ENCODE data around the gene OR5L1.

OR5L1 gene

GRCh38 chr11:55811067-55811466, at the start of gene OR5L1:
TSS of gene OR5L1 (plus strand) at chr11:55811367. CDS start at chr11:55811467, 100 bp downstream.
- Histone ChIP-seq H3K9ac (ENCODE audit: low read length) (no peak within 1 kb of the TSS), H3K36me3 (ENCODE audit: insufficient read depth, low read length) (no peaks in the 10 kb centered on the region), H3K27ac (ENCODE audit: low read depth, low read length) (no peak within 1 kb of the TSS), H3K9me3 (ENCODE audit: low read length) (no peaks in the 10 kb centered on the region), H3K4me3 (ENCODE audit: low read depth in 1 of 2, low read length in 2 of 2) (no peak within 1 kb of the TSS), H3K4me1 (ENCODE audit: insufficient read depth, low read length) (no peaks in the 10 kb centered on the region), H3K27me3 (ENCODE audit: control insufficient read depth in 1 of 2, insufficient read depth in 2 of 2, low read length in 2 of 2) (no peaks in the 10 kb centered on the region)

- Histone ChIP-seq H3K9ac (ENCODE audit: low read length) (no peak within 1 kb of the TSS), H3K4me3 (ENCODE audit: low read depth in 1 of 2, low read length in 2 of 2) (no peak within 1 kb of the TSS), H3K27me3 (ENCODE audit: control insufficient read depth in 1 of 2, insufficient read depth in 2 of 2, low read length in 2 of 2) (no peaks in the 10 kb centered on the region), H3K27ac (ENCODE audit: low read depth, low read length) (no peak within 1 kb of the TSS), H3K36me3 (ENCODE audit: insufficient read depth, low read length) (no peaks in the 10 kb centered on the region), H3K9me3 (ENCODE audit: low read length) (no peaks in the 10 kb centered on the region), H3K4me1 (ENCODE audit: insufficient read depth, low read length) (no peaks in the 10 kb centered on the region)
Observed at GRCh38 chr11:55773138-55773537, 38.0 kb upstream of the OR5L1 start, which contains the start of gene OR5D13. TSS of gene OR5D13 (plus strand) at chr11:55773438. CDS start at chr11:55773438, 0 bp downstream.

GRCh38 chr11:55791606-55792005, 19.6 kb upstream of the OR5L1 start:
- H3K9ac ChIP-seq (ENCODE audit: low read length), result no peak overlapping the region
- H3K4me3 ChIP-seq (ENCODE audit: low read depth in 1 of 2, low read length in 2 of 2), result no peak overlapping the region
- no peaks in the 10 kb centered on the region for H3K27me3 ChIP-seq (ENCODE audit: control insufficient read depth in 1 of 2, insufficient read depth in 2 of 2, low read length in 2 of 2)
- no peak overlapping the region for H3K27ac ChIP-seq (ENCODE audit: low read depth, low read length)
- no peaks in the 10 kb centered on the region for H3K4me1 ChIP-seq (ENCODE audit: insufficient read depth, low read length)
- no peaks in the 10 kb centered on the region for H3K9me3 ChIP-seq (ENCODE audit: low read length)
- H3K36me3 ChIP-seq (ENCODE audit: insufficient read depth, low read length), result no peaks in the 10 kb centered on the region

- Histone ChIP-seq H3K9ac (ENCODE audit: low read length) (no peak overlapping the region), H3K27ac (ENCODE audit: low read depth, low read length) (no peak overlapping the region), H3K4me1 (ENCODE audit: insufficient read depth, low read length) (no peaks in the 10 kb centered on the region), H3K36me3 (ENCODE audit: insufficient read depth, low read length) (no peaks in the 10 kb centered on the region), H3K9me3 (ENCODE audit: low read length) (no peaks in the 10 kb centered on the region), H3K4me3 (ENCODE audit: low read depth in 1 of 2, low read length in 2 of 2) (no peak overlapping the region), H3K27me3 (ENCODE audit: control insufficient read depth in 1 of 2, insufficient read depth in 2 of 2, low read length in 2 of 2) (no peaks in the 10 kb centered on the region)
Observed at GRCh38 chr11:55793321-55793720, 17.8 kb upstream of the OR5L1 start.

GRCh38 chr11:55795256-55795655, 15.9 kb upstream of the OR5L1 start, which contains the start of gene OR5D14:
TSS of gene OR5D14 (plus strand) at chr11:55795556. CDS start at chr11:55795556, 0 bp downstream.
- Histone ChIP-seq H3K4me3 (ENCODE audit: low read depth in 1 of 2, low read length in 2 of 2) (no peak within 1 kb of the TSS), H3K4me1 (ENCODE audit: insufficient read depth, low read length) (no peaks in the 10 kb centered on the region), H3K9ac (ENCODE audit: low read length) (no peak within 1 kb of the TSS), H3K36me3 (ENCODE audit: insufficient read depth, low read length) (no peaks in the 10 kb centered on the region), H3K27me3 (ENCODE audit: control insufficient read depth in 1 of 2, insufficient read depth in 2 of 2, low read length in 2 of 2) (no peaks in the 10 kb centered on the region), H3K27ac (ENCODE audit: low read depth, low read length) (no peak within 1 kb of the TSS), H3K9me3 (ENCODE audit: low read length) (no peaks in the 10 kb centered on the region)

- Histone ChIP-seq H3K9me3 (ENCODE audit: low read length) (no peaks in the 10 kb centered on the region), H3K4me3 (ENCODE audit: low read depth in 1 of 2, low read length in 2 of 2) (no peak overlapping the region), H3K36me3 (ENCODE audit: insufficient read depth, low read length) (no peaks in the 10 kb centered on the region), H3K27me3 (ENCODE audit: control insufficient read depth in 1 of 2, insufficient read depth in 2 of 2, low read length in 2 of 2) (no peaks in the 10 kb centered on the region), H3K27ac (ENCODE audit: low read depth, low read length) (no peak overlapping the region), H3K4me1 (ENCODE audit: insufficient read depth, low read length) (no peaks in the 10 kb centered on the region), H3K9ac (ENCODE audit: low read length) (no peak overlapping the region)
Observed at GRCh38 chr11:55806248-55806647, 4.9 kb upstream of the OR5L1 start.

GRCh38 chr11:55819330-55819729, 8.2 kb downstream of the OR5L1 start, which contains the start of gene OR5D18:
TSS of gene OR5D18 (plus strand) at chr11:55819630. CDS start at chr11:55819630, 0 bp downstream.
- Histone ChIP-seq H3K9ac (ENCODE audit: low read length) (no peak within 1 kb of the TSS), H3K27ac (ENCODE audit: low read depth, low read length) (no peak within 1 kb of the TSS), H3K4me1 (ENCODE audit: insufficient read depth, low read length) (no peaks in the 10 kb centered on the region), H3K9me3 (ENCODE audit: low read length) (no peaks in the 10 kb centered on the region), H3K27me3 (ENCODE audit: control insufficient read depth in 1 of 2, insufficient read depth in 2 of 2, low read length in 2 of 2) (no peaks in the 10 kb centered on the region), H3K4me3 (ENCODE audit: low read depth in 1 of 2, low read length in 2 of 2) (no peak within 1 kb of the TSS), H3K36me3 (ENCODE audit: insufficient read depth, low read length) (no peaks in the 10 kb centered on the region)

- H3K27me3 ChIP-seq (ENCODE audit: control insufficient read depth in 1 of 2, insufficient read depth in 2 of 2, low read length in 2 of 2), result no peaks in the 10 kb centered on the region
- H3K4me3 ChIP-seq (ENCODE audit: low read depth in 1 of 2, low read length in 2 of 2), result no peak within 1 kb of the TSS
- H3K4me1 ChIP-seq (ENCODE audit: insufficient read depth, low read length), result no peaks in the 10 kb centered on the region
- no peaks in the 10 kb centered on the region for H3K9me3 ChIP-seq (ENCODE audit: low read length)
- H3K27ac ChIP-seq (ENCODE audit: low read depth, low read length), result no peak within 1 kb of the TSS
- no peaks in the 10 kb centered on the region for H3K36me3 ChIP-seq (ENCODE audit: insufficient read depth, low read length)
- no peak within 1 kb of the TSS for H3K9ac ChIP-seq (ENCODE audit: low read length)
Observed at GRCh38 chr11:55826919-55827318, 15.8 kb downstream of the OR5L1 start, which contains the start of gene OR5L2. TSS of gene OR5L2 (plus strand) at chr11:55827219. CDS start at chr11:55827219, 0 bp downstream.

- Histone ChIP-seq H3K27ac (ENCODE audit: low read depth, low read length) (no peak within 1 kb of the TSS), H3K36me3 (ENCODE audit: insufficient read depth, low read length) (no peaks in the 10 kb centered on the region), H3K27me3 (ENCODE audit: control insufficient read depth in 1 of 2, insufficient read depth in 2 of 2, low read length in 2 of 2) (no peaks in the 10 kb centered on the region), H3K4me3 (ENCODE audit: low read depth in 1 of 2, low read length in 2 of 2) (no peak within 1 kb of the TSS), H3K9ac (ENCODE audit: low read length) (no peak within 1 kb of the TSS), H3K9me3 (ENCODE audit: low read length) (no peaks in the 10 kb centered on the region), H3K4me1 (ENCODE audit: insufficient read depth, low read length) (no peaks in the 10 kb centered on the region)
Observed at GRCh38 chr11:55838452-55838851, 27.3 kb downstream of the OR5L1 start, which contains the start of gene OR5D16. TSS of gene OR5D16 (plus strand) at chr11:55838752. CDS start at chr11:55838752, 0 bp downstream.

- H3K27me3 ChIP-seq (ENCODE audit: control insufficient read depth in 1 of 2, insufficient read depth in 2 of 2, low read length in 2 of 2), result no peaks in the 10 kb centered on the region
- H3K36me3 ChIP-seq (ENCODE audit: insufficient read depth, low read length), result no peaks in the 10 kb centered on the region
- no peaks in the 10 kb centered on the region for H3K4me1 ChIP-seq (ENCODE audit: insufficient read depth, low read length)
- H3K4me3 ChIP-seq (ENCODE audit: low read depth in 1 of 2, low read length in 2 of 2), result no peak overlapping the region
- H3K9ac ChIP-seq (ENCODE audit: low read length), result no peak overlapping the region
- no peaks in the 10 kb centered on the region for H3K9me3 ChIP-seq (ENCODE audit: low read length)
- no peak overlapping the region for H3K27ac ChIP-seq (ENCODE audit: low read depth, low read length)
Observed at GRCh38 chr11:55847453-55847852, 36.3 kb downstream of the OR5L1 start.

GRCh38 chr11:55849037-55849436, 37.9 kb downstream of the OR5L1 start:
- no peak overlapping the region for H3K4me3 ChIP-seq (ENCODE audit: low read depth in 1 of 2, low read length in 2 of 2)
- no peaks in the 10 kb centered on the region for H3K4me1 ChIP-seq (ENCODE audit: insufficient read depth, low read length)
- H3K9ac ChIP-seq (ENCODE audit: low read length), result no peak overlapping the region
- no peaks in the 10 kb centered on the region for H3K36me3 ChIP-seq (ENCODE audit: insufficient read depth, low read length)
- H3K9me3 ChIP-seq (ENCODE audit: low read length), result no peaks in the 10 kb centered on the region
- no peaks in the 10 kb centered on the region for H3K27me3 ChIP-seq (ENCODE audit: control insufficient read depth in 1 of 2, insufficient read depth in 2 of 2, low read length in 2 of 2)
- no peak overlapping the region for H3K27ac ChIP-seq (ENCODE audit: low read depth, low read length)

GRCh38 chr11:55852141-55852540, 41.0 kb downstream of the OR5L1 start:
- H3K27me3 ChIP-seq (ENCODE audit: control insufficient read depth in 1 of 2, insufficient read depth in 2 of 2, low read length in 2 of 2), result no peaks in the 10 kb centered on the region
- H3K9me3 ChIP-seq (ENCODE audit: low read length), result no peaks in the 10 kb centered on the region
- no peak overlapping the region for H3K9ac ChIP-seq (ENCODE audit: low read length)
- H3K4me1 ChIP-seq (ENCODE audit: insufficient read depth, low read length), result no peaks in the 10 kb centered on the region
- H3K4me3 ChIP-seq (ENCODE audit: low read depth in 1 of 2, low read length in 2 of 2), result no peak overlapping the region
- no peaks in the 10 kb centered on the region for H3K36me3 ChIP-seq (ENCODE audit: insufficient read depth, low read length)
- H3K27ac ChIP-seq (ENCODE audit: low read depth, low read length), result no peak overlapping the region
